ENCODE results near the gene RASGRP3. TPM values are rescaled to one million over a fixed set of nuclear protein-coding genes. Genes with fewer than 3 reads are reported as not detected.

Gene RASGRP3
- total RNA-seq, 3 donors from 2014 or later: 9.3 to 23.9 (median 13.1) TPM

GRCh38 chr2:33467413-33467812, 9.0 kb upstream of the RASGRP3 start:
- TF ChIP-seq CTCF (IDR thresholded peaks at IDR 0.05) (no peak), POLR2A (IDR thresholded peaks at IDR 0.05) (no peak), POLR2AphosphoS5 (IDR thresholded peaks at IDR 0.05) (no peak)
- Histone ChIP-seq H3K27ac (no peak overlapping the region), H3K4me3 (no peak overlapping the region), H3K27me3 (no peaks in the 10 kb centered on the region), H3K36me3 (no peaks in the 10 kb centered on the region), H3K9me3 (no peaks in the 10 kb centered on the region), H3K4me1 (no peaks in the 10 kb centered on the region)
- DNase-seq (ENCODE audit: low spot score in 2 of 2): no peak
- intact Hi-C loops (cut with DNase I; ENCODE audit: low total_unique reads): no loop called here

GRCh38 chr2:33469238-33469637, 7.2 kb upstream of the RASGRP3 start:
- intact Hi-C loops (cut with DNase I; ENCODE audit: low total_unique reads): no loop called here
- no peaks in the 10 kb centered on the region for H3K9me3 ChIP-seq
- H3K27me3 ChIP-seq: no peaks in the 10 kb centered on the region
- H3K4me1 ChIP-seq: no peaks in the 10 kb centered on the region
- H3K4me3 ChIP-seq: no peak overlapping the region
- TF ChIP-seq POLR2AphosphoS5 (IDR thresholded peaks at IDR 0.05) (no peak), CTCF (IDR thresholded peaks at IDR 0.05) (no peak), POLR2A (IDR thresholded peaks at IDR 0.05) (no peak)
- DNase-seq (ENCODE audit: low spot score in 2 of 2): no peak
- H3K36me3 ChIP-seq: no peaks in the 10 kb centered on the region
- H3K27ac ChIP-seq: no peak overlapping the region

- Histone ChIP-seq H3K27ac (peak overlapping the region; percentile 93 to 95), H3K36me3 (no peaks in the 10 kb centered on the region), H3K4me3 (peak overlapping the region; percentile 65 to 89 (median 75)), H3K9me3 (no peaks in the 10 kb centered on the region), H3K27me3 (no peaks in the 10 kb centered on the region), H3K4me1 (no peaks in the 10 kb centered on the region)
- intact Hi-C loops (cut with DNase I; ENCODE audit: low total_unique reads): no loop called here
- DNase-seq (ENCODE audit: low spot score in 2 of 2): peak; percentile 60 to 69
- TF ChIP-seq CTCF (IDR thresholded peaks at IDR 0.05) (peak; percentile 58 to 75 (median 68)), POLR2AphosphoS5 (IDR thresholded peaks at IDR 0.05) (no peak), POLR2A (IDR thresholded peaks at IDR 0.05) (no peak)
Observed at GRCh38 chr2:33475224-33476130, 972 bp upstream of the RASGRP3 start.

- Histone ChIP-seq H3K27ac (peak overlapping the region; percentile 93 to 95), H3K27me3 (no peaks in the 10 kb centered on the region), H3K4me3 (peak overlapping the region; percentile 65 to 89 (median 75)), H3K4me1 (no peaks in the 10 kb centered on the region), H3K36me3 (no peaks in the 10 kb centered on the region), H3K9me3 (no peaks in the 10 kb centered on the region)
- intact Hi-C loops (cut with DNase I; ENCODE audit: low total_unique reads): no loop called here
- TF ChIP-seq POLR2AphosphoS5 (IDR thresholded peaks at IDR 0.05): no peak
- no peak for TF ChIP-seq CTCF (IDR thresholded peaks at IDR 0.05)
- no peak for TF ChIP-seq POLR2A (IDR thresholded peaks at IDR 0.05)
- DNase-seq (ENCODE audit: low spot score in 2 of 2): no peak
Observed at GRCh38 chr2:33476793-33477190, 343 bp downstream of the RASGRP3 start.
